Osteoblast (primary cell): ENCODE results near the gene TMEM209. TPM values are rescaled to one million over a fixed set of nuclear protein-coding genes. Genes with fewer than 3 reads are reported as not detected.
A peak's percentile ranks its signal among the peaks of the same experiment; 100 is the strongest.
"Not testable (repeated sequence)": the region's sequence is repeated elsewhere in the genome, so short reads cannot be mapped to it uniquely, and the experiment has no call there.

ENCODE experiments used
- DNase-seq: peaks from one replicate; pipeline ENCODE4 v3.0.0; 2011; ENCODE audit warnings: low spot score, mixed read lengths; ENCODE audit not compliant: insufficient read length; ENCODE audit errors: missing footprints
- H2AFZ ChIP-seq: 2 replicates; pipeline ENCODE4 v1.6.0; 2011; ENCODE audit warnings: mild to moderate bottlenecking, low read length
- H3K27ac ChIP-seq: 2 replicates; pipeline ENCODE4 v1.5.1; 2011; ENCODE audit warnings: mild to moderate bottlenecking, low read depth, low read length, moderate library complexity
- H3K27me3 ChIP-seq: 2 replicates; pipeline ENCODE4 v1.6.0; 2012; ENCODE audit warnings: mild to moderate bottlenecking, control low read depth, inconsistent platforms, low read length, moderate library complexity; ENCODE audit not compliant: insufficient read depth
- H3K36me3 ChIP-seq: 2 replicates; pipeline ENCODE4 v1.5.1; 2011; ENCODE audit warnings: mild to moderate bottlenecking, low read length, control low read depth, moderate library complexity; ENCODE audit not compliant: insufficient read depth
- H3K4me1 ChIP-seq: 2 replicates; pipeline ENCODE4 v1.5.1; 2011; ENCODE audit warnings: mild to moderate bottlenecking, low read length, control low read depth, moderate library complexity; ENCODE audit not compliant: insufficient read depth
- H3K4me2 ChIP-seq: 2 replicates; pipeline ENCODE4 v1.6.0; 2011; ENCODE audit warnings: mild to moderate bottlenecking, low read length; ENCODE audit not compliant: insufficient read depth
- H3K4me3 ChIP-seq: fragments of 200-600 bp; sonication (generic); 3 replicates; pipeline ENCODE4 v1.5.1; 2012; ENCODE audit warnings: mild to moderate bottlenecking, low read length, inconsistent platforms; ENCODE audit not compliant: insufficient read depth
- H3K79me2 ChIP-seq: 2 replicates; pipeline ENCODE4 v1.6.0; 2012; ENCODE audit warnings: mild to moderate bottlenecking, low read length, control low read depth, inconsistent platforms; ENCODE audit not compliant: insufficient read depth
- H3K9me3 ChIP-seq: 2 replicates; pipeline ENCODE4 v1.5.1; 2011; ENCODE audit warnings: low read depth, low read length, control low read depth
- H4K20me1 ChIP-seq: 2 replicates; pipeline ENCODE4 v1.6.0; 2012; ENCODE audit warnings: mild to moderate bottlenecking, low read length, control low read depth; ENCODE audit not compliant: insufficient read depth
- CTCF ChIP-seq: IDR thresholded peaks from 2 replicates; pipeline ENCODE4 v1.5.1; 2011; ENCODE audit warnings: mild to moderate bottlenecking, low read depth, low read length, moderate library complexity; ENCODE audit errors: extremely low read depth
- total RNA-seq: library from RNA; depleted of rRNA; stranded (reverse); fragments of >200 nt; gene quantifications from 2 replicates; pipeline ENCODE4 v1.2.3, GENCODE V29; 2012

TMEM209 gene
- total RNA-seq, 1 donor, result 19.9 TPM

GRCh38 chr7:130189343-130189742 lies 15.9 kb downstream of the TMEM209 start:
- H3K9me3 ChIP-seq, result no peaks in the 10 kb centered on the region
- no peaks in the 10 kb centered on the region for H4K20me1 ChIP-seq
- peaks cover 9% of the 10 kb centered on the region for H3K36me3 ChIP-seq
- no peak overlapping the region for H3K4me3 ChIP-seq
- no peak for TF ChIP-seq CTCF
- no peaks in the 10 kb centered on the region for H3K27me3 ChIP-seq
- H3K79me2 ChIP-seq, result no peaks in the 10 kb centered on the region
- DNase-seq, result no peak
- H2AFZ ChIP-seq, result no peak overlapping the region
- H3K4me1 ChIP-seq, result peaks cover 8% of the 10 kb centered on the region
- H3K4me2 ChIP-seq, result no peak overlapping the region
- peak overlapping the region; percentile 68 for H3K27ac ChIP-seq

- H3K27ac ChIP-seq, result peak overlapping the region; percentile 27
- H3K27me3 ChIP-seq, result no peaks in the 10 kb centered on the region
- no peaks in the 10 kb centered on the region for H4K20me1 ChIP-seq
- no peak overlapping the region for H3K4me3 ChIP-seq
- H3K4me2 ChIP-seq, result no peak overlapping the region
- H3K36me3 ChIP-seq, result peaks cover 15% of the 10 kb centered on the region
- TF ChIP-seq CTCF, result no peak
- H2AFZ ChIP-seq, result no peak overlapping the region
- H3K79me2 ChIP-seq, result no peaks in the 10 kb centered on the region
- DNase-seq, result no peak
- H3K4me1 ChIP-seq, result peaks cover 8% of the 10 kb centered on the region
- no peaks in the 10 kb centered on the region for H3K9me3 ChIP-seq
Measured at GRCh38 chr7:130187360-130187759, 17.8 kb downstream of the TMEM209 start.

GRCh38 chr7:130184349-130184748 lies 20.9 kb downstream of the TMEM209 start:
- H3K4me2 ChIP-seq, H3K27ac ChIP-seq, H3K9me3 ChIP-seq, H3K27me3 ChIP-seq, H2AFZ ChIP-seq, DNase-seq, H4K20me1 ChIP-seq, H3K79me2 ChIP-seq, H3K4me3 ChIP-seq: not testable (repeated sequence)
- Histone ChIP-seq H3K36me3 (peaks cover 16% of the 10 kb centered on the region), H3K4me1 (peaks cover 10% of the 10 kb centered on the region)

GRCh38 chr7:130182990-130183389 lies 22.2 kb downstream of the TMEM209 start:
- no peaks in the 10 kb centered on the region for H3K79me2 ChIP-seq
- no peak for TF ChIP-seq CTCF
- no peaks in the 10 kb centered on the region for H4K20me1 ChIP-seq
- peaks cover 9% of the 10 kb centered on the region for H3K4me1 ChIP-seq
- H3K36me3 ChIP-seq, result peaks cover 21% of the 10 kb centered on the region
- no peak overlapping the region for H3K27ac ChIP-seq
- no peak overlapping the region for H3K4me3 ChIP-seq
- no peak overlapping the region for H3K4me2 ChIP-seq
- DNase-seq, result no peak
- H2AFZ ChIP-seq, result no peak overlapping the region
- no peaks in the 10 kb centered on the region for H3K9me3 ChIP-seq
- H3K27me3 ChIP-seq, result no peaks in the 10 kb centered on the region
